ENCODE measurements around the gene TBC1D16.
"Not testable (repeated sequence)": the region's sequence is repeated elsewhere in the genome, so short reads cannot be mapped to it uniquely, and the experiment has no call there.

TBC1D16 gene

DNA sequence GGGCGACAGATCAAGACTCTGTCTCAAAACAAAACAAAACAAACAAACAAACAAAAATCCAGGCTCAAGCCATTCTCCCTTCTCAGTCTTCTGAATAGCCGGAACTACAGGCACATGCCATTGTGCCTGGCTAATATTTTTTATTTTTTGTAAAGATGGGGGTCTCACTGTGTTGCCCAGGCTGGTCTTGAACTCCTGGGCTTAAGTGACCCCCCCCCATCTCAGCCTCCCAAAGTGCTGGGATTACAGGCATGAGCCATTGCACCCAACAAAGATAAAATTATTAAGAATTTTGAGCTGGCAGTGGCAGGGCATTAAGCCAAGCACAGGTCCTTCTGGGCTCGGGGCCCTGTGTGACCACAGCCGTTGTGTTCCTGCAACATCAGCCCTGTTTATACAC, 126.6 kb downstream of the TBC1D16 start:
- DNase-seq: no peak

DNA sequence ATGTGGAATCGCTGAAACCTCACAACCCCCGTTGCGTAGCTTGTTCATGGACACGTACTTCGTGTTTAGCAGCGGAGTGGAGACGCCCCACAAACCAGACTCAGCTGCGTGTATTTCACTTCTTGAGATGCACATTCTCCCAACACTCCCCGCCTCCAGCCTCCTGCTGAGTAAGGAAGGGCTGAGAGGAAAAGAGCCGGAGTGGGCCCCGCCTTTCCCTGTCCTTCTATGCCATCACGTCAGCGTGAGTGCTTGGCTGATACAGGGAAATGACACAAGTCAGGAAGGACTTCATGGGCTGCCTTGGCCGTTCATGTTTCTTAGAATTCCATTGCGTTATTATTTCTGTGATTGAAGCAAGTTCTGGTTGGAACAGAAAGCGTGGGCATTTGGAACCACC, 127.8 kb downstream of the TBC1D16 start:
- DNase-seq: peak; percentile 21

DNA sequence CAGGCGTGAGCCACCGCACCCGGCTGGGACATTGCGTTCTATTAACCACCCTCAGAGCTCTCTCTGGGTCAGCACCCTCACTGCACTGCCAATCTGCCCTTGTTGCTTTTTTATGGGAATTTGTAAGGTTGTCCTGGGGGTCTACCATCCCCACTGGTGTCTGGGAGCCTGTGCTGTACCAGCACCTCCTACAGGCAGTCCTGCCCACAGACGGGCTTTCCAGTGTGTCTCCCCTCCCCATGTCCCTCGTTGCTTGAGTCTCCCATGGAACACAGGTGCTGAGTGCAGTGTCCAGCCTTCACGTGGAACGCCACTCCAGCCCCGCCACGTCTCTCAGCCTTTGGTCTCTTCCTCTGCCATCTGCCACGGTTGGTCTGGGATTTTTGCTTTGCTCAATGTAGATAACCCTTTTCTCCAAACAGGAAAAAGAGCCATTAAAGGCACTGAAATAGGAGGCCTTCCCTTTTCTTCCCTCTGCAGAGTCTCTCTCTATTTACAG, 128.4 kb downstream of the TBC1D16 start:
- no peak for DNase-seq

DNA sequence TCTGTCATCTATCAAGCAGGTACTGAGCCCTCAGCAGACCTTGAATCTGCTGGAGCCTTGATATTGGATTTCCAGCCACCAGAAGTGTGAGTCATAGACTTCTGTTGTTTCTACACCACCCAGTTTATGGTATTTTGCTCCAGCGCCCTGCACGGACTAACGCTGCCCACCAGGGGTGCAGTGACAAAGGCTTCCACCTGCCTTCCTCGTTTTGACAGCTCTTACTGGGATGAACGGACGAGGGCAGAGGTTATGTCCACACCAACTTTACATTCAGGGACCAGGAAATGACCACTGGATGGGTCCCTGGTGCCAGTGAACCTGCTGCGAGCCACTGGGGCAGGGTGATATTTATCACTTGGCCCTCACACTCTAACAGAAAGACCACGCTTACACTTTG, 129.8 kb downstream of the TBC1D16 start:
- peak; percentile 68 for DNase-seq

DNA sequence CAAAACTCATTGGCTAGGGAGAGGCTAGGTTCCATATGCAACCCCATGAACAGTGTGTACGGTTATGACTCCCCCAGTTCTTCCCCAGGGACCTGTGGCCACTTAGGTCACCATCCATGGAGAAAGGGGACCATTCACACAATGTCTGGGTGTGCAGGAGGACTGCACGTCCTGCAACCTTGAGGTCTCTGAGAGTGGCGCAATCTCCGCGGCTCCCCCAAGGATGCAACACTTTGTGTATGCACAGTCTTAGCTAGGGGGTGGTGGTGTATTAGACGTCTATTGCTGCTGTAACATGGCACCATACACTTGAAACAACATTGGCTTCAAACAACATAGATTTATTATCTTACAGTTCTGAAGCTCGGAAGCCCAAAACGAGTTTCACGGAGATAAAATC, 130.8 kb downstream of the TBC1D16 start:
- DNase-seq: no peak

DNA sequence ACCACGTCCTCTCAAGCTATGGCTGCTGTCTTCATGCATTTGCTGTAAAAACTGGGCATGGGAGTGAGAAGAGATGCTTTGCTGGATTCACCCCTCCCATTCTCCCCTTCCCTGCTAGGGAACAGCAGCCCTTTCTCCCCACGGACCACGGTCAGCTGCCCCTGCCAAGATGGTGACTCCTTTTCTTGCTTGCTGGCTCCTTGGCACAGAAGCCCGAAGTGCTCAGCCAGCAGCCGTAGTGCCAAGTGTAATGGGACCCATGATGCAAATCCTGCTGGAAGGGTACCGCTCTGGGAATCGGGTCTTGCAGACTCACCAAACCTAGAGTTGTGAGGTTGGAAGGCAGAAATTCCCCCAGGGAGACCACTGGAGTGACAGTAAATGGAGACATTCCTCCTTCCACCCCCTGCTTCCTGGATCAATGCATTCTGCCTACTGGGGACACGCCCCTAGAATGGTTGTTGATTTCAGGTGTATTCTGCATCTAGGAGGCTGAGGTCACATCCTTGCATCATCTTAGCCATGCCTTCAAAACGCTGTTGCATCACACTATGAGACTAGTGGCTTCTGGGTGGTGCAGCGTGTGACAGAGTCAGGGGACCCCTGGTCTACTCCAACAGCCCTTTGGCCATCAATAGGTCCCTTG, 133.4 kb downstream of the TBC1D16 start:
- DNase-seq: no peak

DNA sequence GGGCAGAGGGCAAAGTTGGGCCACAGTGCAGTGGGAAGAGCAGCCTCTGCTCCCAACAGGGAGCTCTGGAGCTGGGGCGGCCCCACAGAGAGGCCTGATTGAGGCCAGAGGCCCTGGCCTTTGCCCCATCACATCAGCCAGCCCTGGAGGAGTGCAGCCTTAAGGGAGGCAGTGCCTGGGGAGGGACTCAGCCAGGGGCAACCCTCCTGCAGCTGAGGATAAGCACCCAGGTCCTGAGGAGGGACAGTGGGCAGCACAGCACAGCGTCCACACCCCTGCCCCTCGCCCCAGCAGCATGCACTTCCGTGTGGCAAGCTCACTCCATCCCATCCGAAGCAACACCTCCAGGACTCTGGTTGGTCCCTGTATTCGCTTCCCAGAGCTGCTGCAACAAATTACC, 134.5 kb downstream of the TBC1D16 start:
- DNase-seq: no peak

DNA sequence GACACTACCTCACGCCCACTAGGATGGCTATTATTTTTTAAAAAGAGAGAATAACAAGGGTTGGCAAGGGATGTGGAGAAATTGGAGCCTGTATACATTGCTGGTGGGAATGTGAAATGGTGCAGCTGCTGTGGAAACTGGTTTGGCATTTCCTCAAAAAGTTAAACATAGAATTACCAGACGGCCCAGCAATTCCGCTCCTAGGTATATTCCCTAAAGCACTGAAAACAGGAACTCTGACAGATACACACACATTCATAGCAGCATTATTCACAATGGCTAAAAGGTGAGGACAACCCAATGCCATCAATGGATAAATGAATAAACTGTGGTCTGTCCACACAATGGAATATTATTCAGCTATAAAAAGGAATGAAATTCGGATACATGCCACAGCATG, 136.1 kb downstream of the TBC1D16 start:
- DNase-seq: no peak

DNA sequence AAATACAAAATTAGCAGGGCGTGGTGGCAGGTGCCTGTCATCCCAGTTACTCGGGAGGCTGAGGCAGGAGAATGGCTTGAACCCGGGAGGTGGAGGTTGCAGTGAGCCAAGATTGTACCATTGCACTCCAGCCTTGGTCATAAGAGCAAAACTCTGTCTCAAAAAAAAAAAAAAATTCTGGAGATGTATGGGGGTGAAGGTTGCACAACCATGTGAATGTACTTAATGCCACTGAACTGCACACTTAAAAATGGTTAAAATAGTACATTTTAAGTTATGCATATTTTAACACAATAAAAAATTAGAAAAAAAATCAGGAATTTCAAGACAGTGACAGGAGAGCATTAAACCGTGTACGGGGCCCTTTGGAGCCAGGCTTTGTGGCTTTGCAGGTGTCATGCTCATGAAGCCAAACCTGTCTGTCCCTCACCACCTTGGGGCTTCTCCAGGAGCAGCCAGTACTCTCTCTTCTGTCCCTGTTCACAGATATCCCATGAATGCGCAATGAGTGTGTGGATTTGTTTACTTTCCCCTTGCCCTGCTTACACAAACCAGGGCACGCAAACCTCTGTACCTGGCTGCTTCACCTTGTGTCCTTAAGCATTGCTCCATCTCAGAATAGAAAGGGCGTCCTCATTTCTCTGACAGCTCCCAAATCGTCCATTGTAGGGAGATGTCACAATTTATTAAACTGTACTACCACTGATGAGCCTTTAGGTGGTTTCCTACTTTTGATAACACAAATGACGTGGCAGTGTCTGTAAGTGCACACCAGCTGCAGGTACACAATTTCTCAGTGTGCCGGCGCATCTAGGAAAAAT, 138.2 kb downstream of the TBC1D16 start:
- no peak for DNase-seq

DNA sequence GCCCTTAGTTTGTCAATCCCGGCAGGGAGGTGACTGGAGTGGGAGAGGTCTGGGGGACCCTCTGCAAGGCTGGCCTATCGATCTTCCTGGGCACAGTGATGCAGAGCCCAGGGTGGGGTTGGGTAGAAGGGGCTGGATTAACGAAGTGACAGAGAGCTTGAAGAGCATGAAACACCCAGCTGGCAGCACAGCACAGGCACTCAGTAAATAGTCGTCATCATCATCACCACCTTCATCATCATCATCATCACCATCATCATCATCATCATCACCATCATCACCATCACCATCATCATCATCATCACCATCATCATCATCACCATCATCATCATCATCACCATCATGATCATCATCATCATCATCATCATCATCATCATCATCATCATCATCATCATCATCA, 142.2 kb downstream of the TBC1D16 start:
- not testable (repeated sequence) for DNase-seq

DNA sequence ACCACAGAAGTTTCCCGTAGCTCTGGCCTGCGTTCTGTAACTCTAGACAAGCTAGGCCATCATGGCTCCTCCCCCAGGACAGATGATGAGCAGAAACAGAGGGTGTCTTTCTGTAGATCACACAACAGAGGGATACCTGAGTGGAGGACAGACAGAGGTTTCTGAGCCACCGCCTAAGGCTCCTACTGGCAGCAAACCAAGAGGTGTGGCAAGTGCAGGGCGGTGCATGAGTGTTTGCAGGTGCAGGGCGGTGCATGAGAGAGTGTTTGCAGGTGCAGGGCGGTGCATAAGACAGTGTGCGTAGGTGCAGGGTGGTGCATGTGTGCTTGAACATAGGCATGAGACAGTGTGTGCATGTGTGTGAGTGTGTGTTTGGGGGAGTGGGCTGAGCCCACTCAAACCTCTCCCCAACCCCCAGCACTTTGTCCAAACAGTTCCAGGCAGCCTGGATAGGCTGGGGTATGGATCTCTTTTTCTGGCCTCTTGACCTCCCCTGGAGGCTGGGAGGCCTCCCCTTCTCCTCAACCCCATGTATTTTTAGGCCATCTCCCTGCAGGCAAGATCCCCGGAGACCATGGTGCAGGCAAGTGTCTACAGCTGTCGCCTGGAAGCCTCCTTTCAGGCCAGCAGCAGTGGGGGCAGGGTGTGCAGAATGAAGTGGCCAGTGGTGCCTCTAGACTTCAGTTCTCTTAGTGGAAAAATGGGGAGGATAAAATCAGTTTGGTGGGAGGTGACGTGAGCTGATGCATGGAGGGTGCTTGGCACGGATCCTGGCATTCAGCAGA, 143.0 kb downstream of the TBC1D16 start:
- peak; percentile 86 for DNase-seq

DNA sequence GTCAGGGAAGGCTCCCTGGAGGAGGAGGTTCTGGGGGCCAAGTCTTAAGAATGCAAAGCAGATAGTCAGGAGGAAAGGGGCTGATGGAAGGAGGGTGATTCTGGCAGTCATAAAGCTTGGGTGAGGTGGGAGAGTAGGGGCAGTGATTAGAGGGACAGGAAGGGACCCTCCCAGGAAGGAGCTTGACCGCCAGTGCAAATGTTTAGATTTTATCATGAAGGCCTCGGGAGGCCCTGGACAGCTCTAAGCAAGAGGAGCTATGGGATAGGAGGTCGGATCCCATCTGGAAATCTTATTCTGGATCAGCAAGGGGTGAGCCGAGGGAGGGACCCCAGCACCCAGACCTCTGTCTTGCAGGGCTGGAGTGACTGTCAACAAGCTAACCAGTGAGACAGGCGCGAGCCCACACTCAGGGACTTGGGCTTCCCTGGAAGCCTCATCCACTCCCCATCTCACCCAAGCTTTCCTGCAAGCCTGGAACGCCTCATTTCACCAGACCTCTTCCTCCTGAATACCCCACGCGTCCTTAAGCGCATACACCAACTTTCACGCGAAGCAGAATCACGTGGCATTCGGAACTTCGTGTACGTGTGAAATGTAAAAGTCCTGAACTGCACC, 144.4 kb downstream of the TBC1D16 start:
- DNase-seq: no peak

DNA sequence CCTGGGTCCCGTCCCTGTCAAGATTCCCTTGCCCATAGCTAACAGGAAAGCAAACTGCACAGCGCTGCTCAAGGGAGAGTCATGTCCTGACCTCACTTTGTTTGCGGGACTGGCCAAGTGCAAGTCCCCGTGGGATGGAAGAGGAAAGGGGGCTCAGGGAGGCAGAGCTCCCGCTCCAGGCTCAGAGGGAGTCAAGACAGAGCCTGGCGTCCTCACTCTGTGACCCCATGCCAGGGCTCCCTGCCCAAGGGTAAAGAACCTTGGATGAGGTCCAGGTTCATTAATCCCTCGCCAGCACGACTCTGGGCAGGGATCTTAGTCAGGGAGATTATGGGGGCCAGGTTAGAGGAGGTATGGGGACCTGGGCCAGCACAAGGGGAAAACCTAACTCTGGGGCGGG, 145.0 kb downstream of the TBC1D16 start:
- DNase-seq: peak; percentile 23

DNA sequence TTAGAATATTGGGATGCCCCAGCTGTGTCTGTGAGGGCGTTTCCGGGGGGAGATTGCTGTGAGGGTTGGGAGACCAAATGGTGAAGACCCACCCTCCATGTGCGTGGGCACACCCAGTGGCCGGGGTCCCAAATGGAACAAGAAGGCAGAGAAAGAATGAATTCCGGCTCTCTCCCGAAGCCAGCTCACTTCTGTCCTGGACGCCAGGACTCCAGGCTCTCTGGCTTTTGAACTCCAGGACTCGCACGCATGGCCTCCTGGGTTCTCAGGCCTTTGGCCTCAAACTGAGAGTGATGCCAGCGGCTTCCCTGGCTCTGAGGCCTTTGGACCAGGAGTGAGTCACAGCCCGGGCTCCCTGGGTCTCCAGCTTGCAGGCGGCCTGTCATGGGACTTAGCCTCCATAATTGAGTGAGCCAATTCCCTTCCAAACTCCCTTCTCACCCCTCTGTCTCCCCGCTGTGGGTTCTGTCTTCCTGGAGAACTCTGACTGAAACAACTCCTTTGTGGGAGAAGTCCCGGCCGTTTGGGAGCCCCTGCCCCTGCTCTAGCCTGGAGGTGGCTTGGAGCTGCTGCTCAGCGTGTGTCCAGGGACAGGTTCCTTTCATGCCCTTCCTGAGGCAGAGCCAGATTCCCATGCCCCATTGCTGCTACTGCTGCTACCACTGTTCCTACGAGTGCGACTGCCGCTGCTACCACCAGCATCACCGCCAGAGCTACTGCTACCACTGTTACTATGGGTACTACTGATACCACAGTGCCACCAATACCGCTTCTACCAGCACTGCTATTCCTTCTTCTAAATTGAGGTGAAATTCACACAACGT, 146.6 kb downstream of the TBC1D16 start:
- DNase-seq: no peak

DNA sequence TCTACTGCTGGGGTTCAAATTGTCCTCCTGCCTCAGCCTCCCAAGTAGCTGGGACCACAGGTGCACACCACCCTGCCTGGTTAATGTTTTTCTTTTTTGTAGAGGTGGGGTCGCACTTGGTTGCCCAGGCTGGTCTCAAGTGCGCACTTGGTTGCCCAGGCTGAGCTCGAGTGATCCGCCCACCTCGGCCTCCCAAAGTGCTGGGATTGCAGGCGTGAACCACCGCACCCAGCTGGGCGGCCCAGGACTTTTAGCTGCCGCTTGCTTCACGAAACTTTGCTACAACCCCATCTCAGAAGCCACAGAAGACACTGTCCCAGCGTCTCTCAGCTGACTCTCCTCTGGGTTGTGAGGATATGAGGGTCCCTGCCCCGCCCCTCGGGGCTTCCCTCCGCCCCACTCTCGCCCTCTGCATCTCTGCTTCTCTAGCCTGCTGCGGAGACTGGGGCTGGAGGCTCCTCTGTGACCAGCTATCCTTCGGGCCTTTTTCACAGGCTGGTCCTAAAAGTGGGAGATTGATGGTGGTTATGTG, 147.6 kb downstream of the TBC1D16 start:
- no peak for DNase-seq

DNA sequence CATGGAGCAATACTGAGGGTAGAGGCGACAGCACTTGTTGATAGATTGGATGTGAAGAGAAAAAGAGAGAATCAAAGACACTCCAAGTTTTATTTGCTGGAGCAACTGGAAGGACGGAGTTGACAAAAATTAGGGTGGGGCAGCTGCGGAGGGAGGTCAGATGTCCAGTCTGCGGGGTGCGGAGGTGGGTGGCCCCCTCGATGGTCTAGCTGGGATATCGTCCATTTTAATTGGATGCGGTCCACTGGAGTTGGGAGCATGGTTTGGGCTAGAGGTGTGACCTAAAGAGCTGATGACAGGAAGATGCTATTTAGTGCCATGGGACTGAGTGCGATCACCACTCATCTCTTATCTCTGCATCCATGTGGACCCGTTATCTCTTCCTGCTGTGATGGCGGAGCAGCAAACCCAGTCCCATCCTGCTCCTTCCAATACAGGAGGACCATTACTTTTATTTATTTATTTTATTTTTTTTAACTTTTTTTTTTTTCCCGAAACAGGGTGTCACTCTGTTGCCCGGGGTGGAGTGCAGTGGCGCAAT, 148.2 kb downstream of the TBC1D16 start:
- no peak for DNase-seq

DNA sequence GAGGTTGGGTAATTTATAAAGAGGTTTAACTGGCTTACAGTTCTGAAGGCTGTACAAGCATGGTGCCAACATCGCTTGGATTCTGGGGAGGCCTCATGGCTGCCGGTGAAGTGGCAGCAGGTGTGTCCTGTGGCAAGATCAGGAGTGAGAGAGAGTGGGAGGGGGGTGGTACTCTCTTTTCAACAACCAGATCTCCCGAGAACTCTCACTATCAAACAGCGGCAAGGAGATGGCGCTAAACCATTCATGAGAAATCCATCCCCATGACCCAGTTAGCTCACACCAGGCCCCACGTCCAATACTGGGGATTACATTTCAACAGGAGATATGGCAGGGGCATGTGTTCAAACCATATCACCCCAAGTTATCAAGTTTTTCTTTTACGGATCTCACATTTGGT, 152.5 kb downstream of the TBC1D16 start:
- no peak for DNase-seq
